ENCODE measurements around the gene PIK3AP1. TPM values are rescaled to one million over a fixed set of nuclear protein-coding genes. Genes with fewer than 3 reads are reported as not detected.

PIK3AP1 gene, protein sequence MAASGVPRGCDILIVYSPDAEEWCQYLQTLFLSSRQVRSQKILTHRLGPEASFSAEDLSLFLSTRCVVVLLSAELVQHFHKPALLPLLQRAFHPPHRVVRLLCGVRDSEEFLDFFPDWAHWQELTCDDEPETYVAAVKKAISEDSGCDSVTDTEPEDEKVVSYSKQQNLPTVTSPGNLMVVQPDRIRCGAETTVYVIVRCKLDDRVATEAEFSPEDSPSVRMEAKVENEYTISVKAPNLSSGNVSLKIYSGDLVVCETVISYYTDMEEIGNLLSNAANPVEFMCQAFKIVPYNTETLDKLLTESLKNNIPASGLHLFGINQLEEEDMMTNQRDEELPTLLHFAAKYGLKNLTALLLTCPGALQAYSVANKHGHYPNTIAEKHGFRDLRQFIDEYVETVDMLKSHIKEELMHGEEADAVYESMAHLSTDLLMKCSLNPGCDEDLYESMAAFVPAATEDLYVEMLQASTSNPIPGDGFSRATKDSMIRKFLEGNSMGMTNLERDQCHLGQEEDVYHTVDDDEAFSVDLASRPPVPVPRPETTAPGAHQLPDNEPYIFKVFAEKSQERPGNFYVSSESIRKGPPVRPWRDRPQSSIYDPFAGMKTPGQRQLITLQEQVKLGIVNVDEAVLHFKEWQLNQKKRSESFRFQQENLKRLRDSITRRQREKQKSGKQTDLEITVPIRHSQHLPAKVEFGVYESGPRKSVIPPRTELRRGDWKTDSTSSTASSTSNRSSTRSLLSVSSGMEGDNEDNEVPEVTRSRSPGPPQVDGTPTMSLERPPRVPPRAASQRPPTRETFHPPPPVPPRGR
- total RNA-seq (2021) (3.3 to 4.3 TPM (median 3.5 TPM) in 3 replicates), Bru-seq, nascent RNA (percentile 42 among the genes with signal in this experiment)
- long read RNA-seq, experiment 1, full-length matches to known transcripts = 10 of 16 reads
- long read RNA-seq, experiment 1, partial matches to known transcripts = 1 of 16 reads
- long read RNA-seq, experiment 1, other reads (novel, unspliced or antisense) = 5 of 16 reads
- long read RNA-seq, experiment 2, partial matches to known transcripts = 1 of 7 reads
- long read RNA-seq, experiment 2, other reads (novel, unspliced or antisense) = 6 of 7 reads
- long read RNA-seq, experiment 3, partial matches to known transcripts = 0 of 2 reads
- long read RNA-seq, experiment 3, other reads (novel, unspliced or antisense) = 2 of 2 reads

DNA sequence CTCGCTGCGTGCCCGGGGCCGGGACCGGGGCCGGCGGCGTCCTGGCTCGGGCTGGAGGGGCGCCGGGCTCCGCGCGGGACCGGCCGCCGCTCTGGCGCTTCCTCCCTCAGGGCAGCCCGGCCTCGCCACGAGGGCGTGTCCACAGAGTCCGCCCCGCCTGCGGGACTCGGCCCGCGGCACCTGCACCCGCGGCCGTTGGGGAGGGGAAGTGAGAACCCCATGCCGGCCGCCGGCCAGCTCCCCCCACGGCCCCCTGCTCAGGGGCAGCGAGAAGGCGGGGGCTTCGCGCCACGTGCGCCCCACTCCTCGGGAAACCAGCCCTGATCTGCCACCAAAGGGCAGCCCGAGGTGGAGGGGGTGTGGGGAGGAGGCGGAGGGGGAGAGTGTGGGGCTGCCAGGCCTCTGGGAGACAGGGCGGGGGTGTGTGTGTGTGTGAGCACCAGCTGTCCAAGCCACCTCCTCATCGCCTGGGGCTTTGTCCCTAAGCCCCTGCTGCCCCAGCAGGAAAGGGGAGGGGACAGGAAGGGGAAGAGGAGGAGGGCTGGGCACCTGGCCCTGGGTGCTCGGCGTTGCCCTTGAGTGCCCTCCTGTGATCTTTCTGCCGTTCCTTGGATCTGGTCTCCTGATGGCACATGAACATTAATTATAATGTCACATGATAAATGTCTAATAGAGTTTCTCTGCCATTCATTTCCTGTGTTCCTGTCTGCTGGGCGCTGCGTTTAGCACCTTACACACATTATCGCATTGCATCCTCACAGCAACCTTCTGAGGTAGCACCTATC lies at the start of gene PIK3AP1:
PIK3AP1 (minus strand) TSS at position 93 of the 785 bp plus-strand sequence. CDS start 120 bp downstream, outside the sequence.
- DNase-seq (ENCODE audit: low spot score) = peak; percentile 49
- peak; percentile 61 for ATAC-seq
- POLR2A ChIA-PET = interaction anchor here (0.5 kb wide), 1 partner anchor 676 kb away, joined by 3 read pairs; no protein-coding TSS in a partner anchor
- TF ChIP-seq ATF1 (CRISPR knock-in tag; IDR thresholded peaks at IDR 0.05) = no peak
- TF ChIP-seq, protein P1, sequence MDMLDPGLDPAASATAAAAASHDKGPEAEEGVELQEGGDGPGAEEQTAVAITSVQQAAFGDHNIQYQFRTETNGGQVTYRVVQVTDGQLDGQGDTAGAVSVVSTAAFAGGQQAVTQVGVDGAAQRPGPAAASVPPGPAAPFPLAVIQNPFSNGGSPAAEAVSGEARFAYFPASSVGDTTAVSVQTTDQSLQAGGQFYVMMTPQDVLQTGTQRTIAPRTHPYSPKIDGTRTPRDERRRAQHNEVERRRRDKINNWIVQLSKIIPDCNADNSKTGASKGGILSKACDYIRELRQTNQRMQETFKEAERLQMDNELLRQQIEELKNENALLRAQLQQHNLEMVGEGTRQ (CRISPR knock-in tag; IDR thresholded peaks at IDR 0.05) = no peak; the same call in 1 of the 2 replicates
- 0 out of 2 replicates have a peak, but pooled peaks have one; percentile 58 for TF ChIP-seq FOXK1 (CRISPR knock-in tag; IDR thresholded peaks at IDR 0.05)
- TF ChIP-seq ZNF263 (CRISPR knock-in tag; IDR thresholded peaks at IDR 0.05; ENCODE audit: low read depth) = no peak
- TF ChIP-seq, protein P2, sequence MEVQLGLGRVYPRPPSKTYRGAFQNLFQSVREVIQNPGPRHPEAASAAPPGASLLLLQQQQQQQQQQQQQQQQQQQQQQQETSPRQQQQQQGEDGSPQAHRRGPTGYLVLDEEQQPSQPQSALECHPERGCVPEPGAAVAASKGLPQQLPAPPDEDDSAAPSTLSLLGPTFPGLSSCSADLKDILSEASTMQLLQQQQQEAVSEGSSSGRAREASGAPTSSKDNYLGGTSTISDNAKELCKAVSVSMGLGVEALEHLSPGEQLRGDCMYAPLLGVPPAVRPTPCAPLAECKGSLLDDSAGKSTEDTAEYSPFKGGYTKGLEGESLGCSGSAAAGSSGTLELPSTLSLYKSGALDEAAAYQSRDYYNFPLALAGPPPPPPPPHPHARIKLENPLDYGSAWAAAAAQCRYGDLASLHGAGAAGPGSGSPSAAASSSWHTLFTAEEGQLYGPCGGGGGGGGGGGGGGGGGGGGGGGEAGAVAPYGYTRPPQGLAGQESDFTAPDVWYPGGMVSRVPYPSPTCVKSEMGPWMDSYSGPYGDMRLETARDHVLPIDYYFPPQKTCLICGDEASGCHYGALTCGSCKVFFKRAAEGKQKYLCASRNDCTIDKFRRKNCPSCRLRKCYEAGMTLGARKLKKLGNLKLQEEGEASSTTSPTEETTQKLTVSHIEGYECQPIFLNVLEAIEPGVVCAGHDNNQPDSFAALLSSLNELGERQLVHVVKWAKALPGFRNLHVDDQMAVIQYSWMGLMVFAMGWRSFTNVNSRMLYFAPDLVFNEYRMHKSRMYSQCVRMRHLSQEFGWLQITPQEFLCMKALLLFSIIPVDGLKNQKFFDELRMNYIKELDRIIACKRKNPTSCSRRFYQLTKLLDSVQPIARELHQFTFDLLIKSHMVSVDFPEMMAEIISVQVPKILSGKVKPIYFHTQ (CRISPR knock-in tag; IDR thresholded peaks at IDR 0.05) = no peak
- TF ChIP-seq, protein P3, sequence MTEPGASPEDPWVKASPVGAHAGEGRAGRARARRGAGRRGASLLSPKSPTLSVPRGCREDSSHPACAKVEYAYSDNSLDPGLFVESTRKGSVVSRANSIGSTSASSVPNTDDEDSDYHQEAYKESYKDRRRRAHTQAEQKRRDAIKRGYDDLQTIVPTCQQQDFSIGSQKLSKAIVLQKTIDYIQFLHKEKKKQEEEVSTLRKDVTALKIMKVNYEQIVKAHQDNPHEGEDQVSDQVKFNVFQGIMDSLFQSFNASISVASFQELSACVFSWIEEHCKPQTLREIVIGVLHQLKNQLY (CRISPR knock-in tag; IDR thresholded peaks at IDR 0.05) = no peak
- TF ChIP-seq, protein P4, sequence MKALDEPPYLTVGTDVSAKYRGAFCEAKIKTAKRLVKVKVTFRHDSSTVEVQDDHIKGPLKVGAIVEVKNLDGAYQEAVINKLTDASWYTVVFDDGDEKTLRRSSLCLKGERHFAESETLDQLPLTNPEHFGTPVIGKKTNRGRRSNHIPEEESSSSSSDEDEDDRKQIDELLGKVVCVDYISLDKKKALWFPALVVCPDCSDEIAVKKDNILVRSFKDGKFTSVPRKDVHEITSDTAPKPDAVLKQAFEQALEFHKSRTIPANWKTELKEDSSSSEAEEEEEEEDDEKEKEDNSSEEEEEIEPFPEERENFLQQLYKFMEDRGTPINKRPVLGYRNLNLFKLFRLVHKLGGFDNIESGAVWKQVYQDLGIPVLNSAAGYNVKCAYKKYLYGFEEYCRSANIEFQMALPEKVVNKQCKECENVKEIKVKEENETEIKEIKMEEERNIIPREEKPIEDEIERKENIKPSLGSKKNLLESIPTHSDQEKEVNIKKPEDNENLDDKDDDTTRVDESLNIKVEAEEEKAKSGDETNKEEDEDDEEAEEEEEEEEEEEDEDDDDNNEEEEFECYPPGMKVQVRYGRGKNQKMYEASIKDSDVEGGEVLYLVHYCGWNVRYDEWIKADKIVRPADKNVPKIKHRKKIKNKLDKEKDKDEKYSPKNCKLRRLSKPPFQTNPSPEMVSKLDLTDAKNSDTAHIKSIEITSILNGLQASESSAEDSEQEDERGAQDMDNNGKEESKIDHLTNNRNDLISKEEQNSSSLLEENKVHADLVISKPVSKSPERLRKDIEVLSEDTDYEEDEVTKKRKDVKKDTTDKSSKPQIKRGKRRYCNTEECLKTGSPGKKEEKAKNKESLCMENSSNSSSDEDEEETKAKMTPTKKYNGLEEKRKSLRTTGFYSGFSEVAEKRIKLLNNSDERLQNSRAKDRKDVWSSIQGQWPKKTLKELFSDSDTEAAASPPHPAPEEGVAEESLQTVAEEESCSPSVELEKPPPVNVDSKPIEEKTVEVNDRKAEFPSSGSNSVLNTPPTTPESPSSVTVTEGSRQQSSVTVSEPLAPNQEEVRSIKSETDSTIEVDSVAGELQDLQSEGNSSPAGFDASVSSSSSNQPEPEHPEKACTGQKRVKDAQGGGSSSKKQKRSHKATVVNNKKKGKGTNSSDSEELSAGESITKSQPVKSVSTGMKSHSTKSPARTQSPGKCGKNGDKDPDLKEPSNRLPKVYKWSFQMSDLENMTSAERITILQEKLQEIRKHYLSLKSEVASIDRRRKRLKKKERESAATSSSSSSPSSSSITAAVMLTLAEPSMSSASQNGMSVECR (CRISPR knock-in tag; IDR thresholded peaks at IDR 0.05; ENCODE audit: borderline replicate concordance) = no peak
- TF ChIP-seq TEAD4 (CRISPR knock-in tag; IDR thresholded peaks at IDR 0.05) = no peak
- TF ChIP-seq, protein P5, sequence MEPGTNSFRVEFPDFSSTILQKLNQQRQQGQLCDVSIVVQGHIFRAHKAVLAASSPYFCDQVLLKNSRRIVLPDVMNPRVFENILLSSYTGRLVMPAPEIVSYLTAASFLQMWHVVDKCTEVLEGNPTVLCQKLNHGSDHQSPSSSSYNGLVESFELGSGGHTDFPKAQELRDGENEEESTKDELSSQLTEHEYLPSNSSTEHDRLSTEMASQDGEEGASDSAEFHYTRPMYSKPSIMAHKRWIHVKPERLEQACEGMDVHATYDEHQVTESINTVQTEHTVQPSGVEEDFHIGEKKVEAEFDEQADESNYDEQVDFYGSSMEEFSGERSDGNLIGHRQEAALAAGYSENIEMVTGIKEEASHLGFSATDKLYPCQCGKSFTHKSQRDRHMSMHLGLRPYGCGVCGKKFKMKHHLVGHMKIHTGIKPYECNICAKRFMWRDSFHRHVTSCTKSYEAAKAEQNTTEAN (CRISPR knock-in tag; IDR thresholded peaks at IDR 0.05) = peak; percentile 70; the same call in 1 of the 2 replicates
- no peak for TF ChIP-seq JUN (CRISPR knock-in tag; IDR thresholded peaks at IDR 0.05)
- no peak for TF ChIP-seq SMAD4 (CRISPR knock-in tag; IDR thresholded peaks at IDR 0.05)
- TF ChIP-seq, protein P6, sequence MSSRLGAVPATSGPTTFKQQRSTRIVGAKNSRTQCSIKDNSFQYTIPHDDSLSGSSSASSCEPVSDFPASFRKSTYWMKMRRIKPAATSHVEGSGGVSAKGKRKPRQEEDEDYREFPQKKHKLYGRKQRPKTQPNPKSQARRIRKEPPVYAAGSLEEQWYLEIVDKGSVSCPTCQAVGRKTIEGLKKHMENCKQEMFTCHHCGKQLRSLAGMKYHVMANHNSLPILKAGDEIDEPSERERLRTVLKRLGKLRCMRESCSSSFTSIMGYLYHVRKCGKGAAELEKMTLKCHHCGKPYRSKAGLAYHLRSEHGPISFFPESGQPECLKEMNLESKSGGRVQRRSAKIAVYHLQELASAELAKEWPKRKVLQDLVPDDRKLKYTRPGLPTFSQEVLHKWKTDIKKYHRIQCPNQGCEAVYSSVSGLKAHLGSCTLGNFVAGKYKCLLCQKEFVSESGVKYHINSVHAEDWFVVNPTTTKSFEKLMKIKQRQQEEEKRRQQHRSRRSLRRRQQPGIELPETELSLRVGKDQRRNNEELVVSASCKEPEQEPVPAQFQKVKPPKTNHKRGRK (CRISPR knock-in tag; IDR thresholded peaks at IDR 0.05; ENCODE audit: borderline replicate concordance) = no peak
- TF ChIP-seq, protein P7, sequence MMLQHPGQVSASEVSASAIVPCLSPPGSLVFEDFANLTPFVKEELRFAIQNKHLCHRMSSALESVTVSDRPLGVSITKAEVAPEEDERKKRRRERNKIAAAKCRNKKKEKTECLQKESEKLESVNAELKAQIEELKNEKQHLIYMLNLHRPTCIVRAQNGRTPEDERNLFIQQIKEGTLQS (CRISPR knock-in tag; conservative IDR thresholded peaks at IDR 0.05) = no peak
- TF ChIP-seq, protein P8, sequence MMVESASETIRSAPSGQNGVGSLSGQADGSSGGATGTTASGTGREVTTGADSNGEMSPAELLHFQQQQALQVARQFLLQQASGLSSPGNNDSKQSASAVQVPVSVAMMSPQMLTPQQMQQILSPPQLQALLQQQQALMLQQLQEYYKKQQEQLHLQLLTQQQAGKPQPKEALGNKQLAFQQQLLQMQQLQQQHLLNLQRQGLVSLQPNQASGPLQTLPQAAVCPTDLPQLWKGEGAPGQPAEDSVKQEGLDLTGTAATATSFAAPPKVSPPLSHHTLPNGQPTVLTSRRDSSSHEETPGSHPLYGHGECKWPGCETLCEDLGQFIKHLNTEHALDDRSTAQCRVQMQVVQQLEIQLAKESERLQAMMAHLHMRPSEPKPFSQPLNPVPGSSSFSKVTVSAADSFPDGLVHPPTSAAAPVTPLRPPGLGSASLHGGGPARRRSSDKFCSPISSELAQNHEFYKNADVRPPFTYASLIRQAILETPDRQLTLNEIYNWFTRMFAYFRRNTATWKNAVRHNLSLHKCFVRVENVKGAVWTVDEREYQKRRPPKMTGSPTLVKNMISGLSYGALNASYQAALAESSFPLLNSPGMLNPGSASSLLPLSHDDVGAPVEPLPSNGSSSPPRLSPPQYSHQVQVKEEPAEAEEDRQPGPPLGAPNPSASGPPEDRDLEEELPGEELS (CRISPR knock-in tag; IDR thresholded peaks at IDR 0.05) = peak; percentile 74
- TF ChIP-seq ZNF396 (CRISPR knock-in tag; IDR thresholded peaks at IDR 0.05; ENCODE audit: borderline replicate concordance) = no peak
- TF ChIP-seq KAT7 (CRISPR knock-in tag; IDR thresholded peaks at IDR 0.05; ENCODE audit: borderline replicate concordance) = 0 out of 2 replicates have a peak, but pooled peaks have one; percentile 30

More for the DNA sequence above, at the start of gene PIK3AP1:
- Mint-ChIP-seq H3K27ac (peak within 1 kb of the TSS; percentile 71; the same call in 1 of the 2 replicates), H3K27me3 (ENCODE audit: low read depth) (peaks cover 9% of the 10 kb centered on the region), H3K36me3 (0 out of 2 replicates have a peak, but pooled peaks cover 3% of the 10 kb centered on the region), H3K4me1 (peaks cover 19% of the 10 kb centered on the region), H3K9me3 (0 out of 2 replicates have a peak, but pooled peaks cover 4% of the 10 kb centered on the region), H3K4me3 (peak within 1 kb of the TSS; percentile 97)
- CTCF ChIA-PET = interaction anchor here (0.5 to 1.4 kb wide), 6 partner anchors 20 to 345 kb away, joined by 3 to 6 read pairs (median 4); no protein-coding TSS in a partner anchor
